Heart left ventricle (tissue), 16 donors: ENCODE results near the gene STAM. TPM values are rescaled to one million over a fixed set of nuclear protein-coding genes. Genes with fewer than 3 reads are reported as not detected.
A peak's percentile ranks its signal among the peaks of the same experiment; 100 is the strongest.

Experiments
- ATAC-seq, 4 donors: fragments of 200-7000 bp; cut with Tn5 transposase; one replicate each; pipeline ENCODE4 v1.9.1; 2020 to 2022; ENCODE audit warnings: moderate library complexity in 4 of 4, mild to moderate bottlenecking in 3 of 4, moderate number of reproducible peaks in 1 of 4
- DNase-seq, 5 donors: peaks; one replicate each; pipeline ENCODE4 v3.0.0-alpha.2; 2020
- H3K27ac ChIP-seq, 12 donors: fragments of 200-600 bp; sonication (generic) in 4 of 12; one replicate each; pipeline versions ENCODE4 v1.5.0 to v1.8.0; 2016 to 2022; ENCODE audit warnings: mild to moderate bottlenecking in 2 of 12
- H3K27me3 ChIP-seq, 9 donors: fragments of 200-600 bp; sonication (generic) in 2 of 9; one replicate each; pipeline versions ENCODE4 v1.5.1 to v1.8.0; 2016 to 2022; ENCODE audit warnings: mild to moderate bottlenecking in 3 of 9
- H3K36me3 ChIP-seq, 9 donors: fragments of 200-600 bp; sonication (generic) in 2 of 9; one replicate each; pipeline versions ENCODE4 v1.5.0 to v1.8.0; 2018 to 2022; ENCODE audit warnings: mild to moderate bottlenecking in 2 of 9
- H3K4me1 ChIP-seq, 12 donors: fragments of 200-600 bp; sonication (generic) in 4 of 12; one replicate each; pipeline versions ENCODE4 v1.5.0 to v1.8.0; 2016 to 2022; ENCODE audit warnings: mild to moderate bottlenecking in 3 of 12
- H3K4me3 ChIP-seq, 12 donors: fragments of 200-600 bp; sonication (generic) in 4 of 12; one replicate each; pipeline versions ENCODE4 v1.5.0 to v1.8.0; 2017 to 2022; ENCODE audit warnings: mild to moderate bottlenecking in 9 of 12, moderate library complexity in 4 of 12
- H3K9me3 ChIP-seq, 12 donors: fragments of 200-600 bp; sonication (generic) in 4 of 12; one replicate each; pipeline versions ENCODE4 v1.5.0 to v1.8.0; 2016 to 2022; ENCODE audit warnings: mild to moderate bottlenecking in 1 of 12
- CTCF ChIP-seq, 12 donors: fragments of 200-600 bp; sonication (generic) in 4 of 12; IDR thresholded peaks; one replicate each; pipeline versions ENCODE4 v1.5.0 to v1.8.0; 2018 to 2022; ENCODE audit warnings: antibody characterized with exemption in 12 of 12, mild to moderate bottlenecking in 5 of 12
- POLR2A ChIP-seq, 2 donors: fragments of 450-650 bp; IDR thresholded peaks; one replicate each; pipeline ENCODE4 v1.6.1; 2017; ENCODE audit warnings: antibody characterized with exemption in 2 of 2, mild to moderate bottlenecking in 2 of 2, moderate library complexity in 2 of 2
- WGBS, 4 donors: extraction: QIAGEN DNeasy Blood & Tissue Kit in 2 of 4; methylation state at CpG; one replicate each; pipeline versions ENCODE4 v1.1.5 to v1.1.7; 2013 to 2018; 5-methylcytosine and 5-hydroxymethylcytosine counted together
- intact Hi-C, 10 donors: fragments of 100-400 bp; cut with DNase I; formaldehyde crosslinking; loops; one replicate each; pipeline versions ENCODE4 v1.11.1 to v1.14.2; 2022
- polyA plus RNA-seq, 2 donors: library from polyadenylated mRNA; stranded (reverse); fragments of 200-250 nt; gene quantifications; one replicate each; pipeline ENCODE4 v1.2.3, GENCODE V29; 2013
- total RNA-seq, 9 donors: library from RNA; depleted of rRNA in 2 of 9; stranded (reverse); fragments of >200 nt in 2 of 9; fragmentation: NEBNext Ultra II Directional in 3 of 9; extraction: Animal tissue kit (Norgen Biotek cat#: 25700) in 3 of 9; gene quantifications; one replicate each; pipeline versions ENCODE4 v1.1.0 to v1.2.4, GENCODE V29; 2016 to 2023
- donor health status: ischemic (EF 13 %, LVEDD 7.1; RV severe dilation, severe dysfunction).
- donor health status: healthy with polysubstance abuse.
- donor health status: DM: no; HTN: yes; CAD: no.
- donor health status: DM: no; HTN: no; CAD: no.
- donor health status: ischemic (EF 25% LVEDD 6.9; RV normal size, moderate dysfunction).
- donor health status: ischemic (EF 25% LVEDD 5.7; RV mildly dilated, moderate dysfunction).
- donor health status: healthy.
- donor health status: DM: yes; HTN: yes; CAD: no.
- donor health status: ischemic (EF 35%, LVEDD 5.7; RV mildly dilated, moderate dysfunction).
- donor health status: nonischemic (EF 11% LVEDD 7.7; RV severe dilation, severe dysfunction).
- donor health status: DM: yes; HTN: yes; CAD: no.
- donor health status: PGD.
- donor health status: ischemic (EF 29% LVEDD 5.4; RV normal size, mild dysfunction).
- donor health status: nonischemic (EF 23%, LVEDD 6.1; RV moderate dilation, normal function).

Gene STAM
- total and polyA plus RNA-seq, 11 donors: 10.9 to 40.0 (median 31.8) TPM

DNA sequence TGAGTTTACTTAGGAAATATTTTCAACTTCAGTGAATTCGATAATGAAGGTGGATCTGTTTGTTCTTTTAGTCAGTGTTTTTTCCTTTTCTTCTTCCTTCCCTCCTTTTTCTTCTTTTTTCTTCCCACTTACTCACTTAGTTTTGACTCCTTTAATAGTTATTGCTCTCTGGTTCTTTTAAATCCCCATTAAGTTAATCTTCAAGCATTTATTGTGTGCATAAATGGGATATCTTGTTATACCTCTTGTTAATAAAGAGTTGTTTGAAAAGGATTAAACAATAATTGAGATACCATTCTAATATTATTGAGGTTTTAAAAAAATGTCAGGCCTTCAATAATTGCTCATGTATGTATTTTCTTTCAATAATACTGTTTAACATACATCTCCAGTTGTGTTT lies 19.5 kb downstream of the STAM start:
- H3K4me3 ChIP-seq: no peak overlapping the region
- ATAC-seq: no peak
- H3K9me3 ChIP-seq: peaks cover 0 to 3% (median 0%) of the 10 kb centered on the region in 12 donors
- intact Hi-C loops: no loop called here
- WGBS, 4 donors: 80 to 88% (median 81%) methylated on average over 1 of the region's 1 CpG
- no peak for TF ChIP-seq POLR2A (IDR thresholded peaks at IDR 0.05)
- no peak for TF ChIP-seq CTCF (IDR thresholded peaks at IDR 0.05)
- H3K4me1 ChIP-seq: peaks cover 0 to 38% (median 16%) of the 10 kb centered on the region in 12 donors
- DNase-seq: no peak
- H3K36me3 ChIP-seq: peaks cover 0 to 26% (median 16%) of the 10 kb centered on the region in 9 donors
- H3K27ac ChIP-seq: peak overlapping the region in 2 of 12 donors; percentile 12 to 27
- no peaks in the 10 kb centered on the region for H3K27me3 ChIP-seq

GRCh38 chr10:17665747-17666146 lies 21.8 kb downstream of the STAM start:
- H3K9me3 ChIP-seq: no peaks in the 10 kb centered on the region
- H3K27ac ChIP-seq: peak overlapping the region; percentile 13 to 85 (median 56)
- H3K27me3 ChIP-seq: no peaks in the 10 kb centered on the region
- intact Hi-C loops: no loop called here
- TF ChIP-seq CTCF (IDR thresholded peaks at IDR 0.05) (no peak), POLR2A (IDR thresholded peaks at IDR 0.05) (no peak)
- 32 to 50% (median 41%) methylated on average over 4 of the region's 4 CpGs for WGBS, 4 donors
- H3K36me3 ChIP-seq: peaks cover 0 to 21% (median 15%) of the 10 kb centered on the region in 9 donors
- H3K4me3 ChIP-seq: peak overlapping the region in 2 of 12 donors; percentile 6 to 17
- no peak for DNase-seq
- peaks cover 0 to 43% (median 24%) of the 10 kb centered on the region in 12 donors for H3K4me1 ChIP-seq
- ATAC-seq: peak in 3 of 4 donors; percentile 57 to 86 (median 74)

DNA sequence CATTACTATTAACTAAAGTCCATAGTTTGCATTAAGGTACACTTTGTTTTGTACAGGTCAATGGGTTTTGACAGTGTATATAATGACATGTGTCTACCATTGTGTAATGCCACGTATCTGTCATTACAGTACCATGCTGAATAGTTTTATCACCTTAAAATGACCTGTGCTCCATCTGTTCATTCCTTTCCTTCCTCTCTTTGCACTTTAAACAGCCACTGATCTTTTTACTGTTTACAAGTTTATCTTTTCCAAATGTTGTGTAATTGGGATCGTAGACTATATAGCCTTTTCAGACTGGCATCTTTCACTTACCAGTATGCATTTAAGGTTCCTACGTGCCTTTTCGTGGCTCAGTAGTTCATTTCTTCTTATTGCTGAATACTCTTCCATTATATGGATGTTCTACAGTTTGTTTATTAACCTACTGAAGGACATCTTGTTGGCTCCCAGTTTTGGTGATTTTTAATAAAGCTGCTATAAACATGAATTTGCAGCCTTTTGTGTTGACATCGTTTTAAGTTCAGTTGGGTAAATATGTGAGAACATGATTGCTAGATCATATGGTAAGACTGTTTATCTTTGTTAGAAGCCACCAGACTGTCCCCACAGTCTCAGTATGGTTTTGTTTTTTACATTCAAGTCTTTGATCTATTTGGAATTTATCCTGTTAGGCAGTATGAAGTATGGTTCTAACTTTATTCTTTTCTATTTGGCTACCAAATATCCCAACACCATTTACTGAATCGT lies 24.7 kb downstream of the STAM start:
- H3K9me3 ChIP-seq: no peaks in the 10 kb centered on the region
- H3K27ac ChIP-seq: peak overlapping the region in 1 of 12 donors; percentile 2
- no peaks in the 10 kb centered on the region for H3K27me3 ChIP-seq
- DNase-seq (no peak), ATAC-seq (no peak)
- TF ChIP-seq CTCF (IDR thresholded peaks at IDR 0.05): no peak
- no peak for TF ChIP-seq POLR2A (IDR thresholded peaks at IDR 0.05)
- no peak overlapping the region for H3K4me3 ChIP-seq
- peaks cover 0 to 61% (median 33%) of the 10 kb centered on the region in 12 donors for H3K4me1 ChIP-seq
- intact Hi-C loops: no loop called here
- no peaks in the 10 kb centered on the region for H3K36me3 ChIP-seq
- WGBS, 4 donors: 78 to 89% (median 83%) methylated on average over 6 of the region's 6 CpGs

DNA sequence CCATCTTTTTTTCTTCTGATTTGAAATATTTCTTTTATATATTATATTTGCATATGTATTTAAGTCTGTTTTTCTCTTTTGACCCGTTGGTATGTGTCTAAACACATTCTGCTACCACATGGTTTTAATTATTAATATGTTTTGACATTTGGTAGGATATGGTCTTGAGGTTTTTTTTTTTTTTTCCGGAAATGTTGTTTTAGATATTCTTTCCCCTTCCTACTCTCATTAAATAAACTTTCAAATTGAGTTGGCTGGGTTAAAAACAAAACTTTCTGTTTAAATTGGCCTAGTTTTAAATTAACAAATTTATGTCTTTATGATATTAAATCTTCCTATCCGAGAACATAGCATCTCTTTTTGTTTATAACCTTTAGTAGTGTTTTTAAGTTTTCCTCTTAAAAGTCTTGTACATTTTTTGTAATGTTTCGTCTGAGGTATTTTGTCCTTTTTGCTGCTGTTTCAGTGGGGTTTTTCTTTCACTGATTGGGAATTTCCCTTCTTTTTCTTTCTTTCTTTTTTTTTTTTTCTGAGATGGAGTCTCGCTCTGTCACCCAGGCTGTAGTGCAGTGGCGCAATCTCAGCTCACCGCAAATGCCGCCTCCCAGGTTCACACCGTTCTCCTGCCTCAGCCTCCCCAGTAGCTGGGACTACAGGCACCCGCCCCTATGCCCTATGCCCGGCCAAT lies 25.4 kb downstream of the STAM start:
- Histone ChIP-seq H3K4me3 (no peak overlapping the region), H3K9me3 (no peaks in the 10 kb centered on the region), H3K36me3 (no peaks in the 10 kb centered on the region), H3K27ac (peak overlapping the region in 1 of 12 donors; percentile 2), H3K4me1 (peaks cover 0 to 63% (median 39%) of the 10 kb centered on the region in 12 donors), H3K27me3 (no peaks in the 10 kb centered on the region)
- intact Hi-C loops: no loop called here
- DNase-seq (no peak), ATAC-seq (no peak)
- 86 to 90% (median 88%) methylated on average over 11 of the region's 11 CpGs for WGBS, 4 donors
- TF ChIP-seq CTCF (IDR thresholded peaks at IDR 0.05) (no peak), POLR2A (IDR thresholded peaks at IDR 0.05) (no peak)
